GM12875 (cell line): Measurements from ENCODE around the gene NUP210.

Experiments
- H3K4me3 ChIP-seq: one replicate; pipeline ENCODE4 v1.5.1; 2011; ENCODE audit warnings: low read depth, low read length, control low read depth
- CTCF ChIP-seq: IDR thresholded peaks from 2 replicates; pipeline ENCODE4 v1.5.1; 2011; ENCODE audit warnings: low read depth, mild to moderate bottlenecking, control low read depth, inconsistent platforms, low read length, moderate library complexity, borderline replicate concordance; ENCODE audit not compliant: insufficient read depth

Gene NUP210

GRCh38 chr3:13365390-13366379, 54.4 kb downstream of the NUP210 start:
- H3K4me3 ChIP-seq = no peak overlapping the region
- no peak for TF ChIP-seq CTCF

GRCh38 chr3:13364602-13365271, 55.4 kb downstream of the NUP210 start:
- no peak overlapping the region for H3K4me3 ChIP-seq

GRCh38 chr3:13362551-13362950, 57.6 kb downstream of the NUP210 start:
- no peak for TF ChIP-seq CTCF
- H3K4me3 ChIP-seq = no peak overlapping the region

More at GRCh38 chr3:13364602-13365271, 55.4 kb downstream of the NUP210 start:
- TF ChIP-seq CTCF = no peak

- H3K4me3 ChIP-seq = no peak overlapping the region
- no peak for TF ChIP-seq CTCF
These were observed 60.2 kb downstream of the NUP210 start for GRCh38 chr3:13359916-13360315.

GRCh38 chr3:13358643-13359042, 61.5 kb downstream of the NUP210 start:
- no peak overlapping the region for H3K4me3 ChIP-seq
- TF ChIP-seq CTCF = no peak

GRCh38 chr3:13358051-13358450, 62.1 kb downstream of the NUP210 start:
- TF ChIP-seq CTCF = no peak
- H3K4me3 ChIP-seq = no peak overlapping the region
